T1000 (cell line): ENCODE data around the gene ALPK1.
"Not testable (repeated sequence)": the region's sequence is repeated elsewhere in the genome, so short reads cannot be mapped to it uniquely, and the experiment has no call there.

Source experiments
- DNase-seq: peaks from one replicate; lab custom pipeline; 2025; ENCODE audit warnings: mixed read lengths; lab: John Stamatoyannopoulos, UW

ALPK1 gene

GRCh38 chr4:112284662-112285411 is 12.3 kb upstream of the ALPK1 start:
- no peak for DNase-seq

GRCh38 chr4:112287258-112287989 is 9.7 kb upstream of the ALPK1 start:
- no peak for DNase-seq

- no peak for DNase-seq
These were observed 8.7 kb upstream of the ALPK1 start for GRCh38 chr4:112288455-112288854.

GRCh38 chr4:112289407-112290253 is 7.5 kb upstream of the ALPK1 start:
- no peak for DNase-seq

- DNase-seq = no peak
These were observed 6.8 kb upstream of the ALPK1 start for GRCh38 chr4:112290341-112290740.

- DNase-seq = no peak
These were observed 2.6 kb downstream of the ALPK1 start for GRCh38 chr4:112299721-112300120.

- DNase-seq = no peak
These were observed 5.4 kb downstream of the ALPK1 start for GRCh38 chr4:112302320-112303274.

- DNase-seq = not testable (repeated sequence)
These were observed 8.3 kb downstream of the ALPK1 start for GRCh38 chr4:112305477-112305876.

- not testable (repeated sequence) for DNase-seq
These were observed 12.2 kb downstream of the ALPK1 start for GRCh38 chr4:112309263-112309791.

- DNase-seq = no peak
These were observed 14.3 kb downstream of the ALPK1 start for GRCh38 chr4:112311516-112311915.

GRCh38 chr4:112312610-112313239 is 15.6 kb downstream of the ALPK1 start:
- DNase-seq = no peak

GRCh38 chr4:112315446-112315845 is 18.3 kb downstream of the ALPK1 start:
- DNase-seq = no peak

GRCh38 chr4:112316360-112316759 is 19.2 kb downstream of the ALPK1 start:
- no peak for DNase-seq

- no peak for DNase-seq
These were observed 21.3 kb downstream of the ALPK1 start for GRCh38 chr4:112318239-112319142.

- DNase-seq = no peak
These were observed 24.9 kb downstream of the ALPK1 start for GRCh38 chr4:112321776-112322684.

GRCh38 chr4:112322866-112323265 is 25.7 kb downstream of the ALPK1 start:
- no peak for DNase-seq

- DNase-seq = no peak
These were observed 28.4 kb downstream of the ALPK1 start for GRCh38 chr4:112325530-112325929.

GRCh38 chr4:112327965-112328733 is 31.0 kb downstream of the ALPK1 start:
- DNase-seq = no peak
